DOHH2 (cell line): ENCODE results near the gene IL17REL.

Experiments
- H3F3A ChIP-seq: fragments of 200-600 bp; sonication (generic), shearing (Covaris generic); 2 replicates; pipeline ENCODE4 v1.6.0; 2016; ENCODE audit warnings: antibody characterized with exemption, mild to moderate bottlenecking; ENCODE audit not compliant: control insufficient read depth, insufficient read depth
- H3K27ac ChIP-seq: fragments of 200-600 bp; sonication (generic); 2 replicates; pipeline ENCODE4 v1.5.1; 2014; ENCODE audit warnings: low read depth, mild to moderate bottlenecking, low read length, moderate library complexity
- H3K27me3 ChIP-seq: fragments of 200-600 bp; sonication (generic); 2 replicates; pipeline ENCODE4 v1.6.1; 2014; ENCODE audit warnings: mild to moderate bottlenecking, low read length, mixed read lengths; ENCODE audit not compliant: control insufficient read depth
- H3K36me3 ChIP-seq: fragments of 200-600 bp; sonication (generic); 2 replicates; pipeline ENCODE4 v1.6.1; 2014; ENCODE audit warnings: mild to moderate bottlenecking, low read length, moderate library complexity, mixed read lengths; ENCODE audit not compliant: control insufficient read depth
- H3K4me1 ChIP-seq: fragments of 200-600 bp; sonication (generic); 2 replicates; pipeline ENCODE4 v1.6.1; 2014; ENCODE audit warnings: mild to moderate bottlenecking, low read length, mixed read lengths; ENCODE audit not compliant: control insufficient read depth
- H3K4me2 ChIP-seq: fragments of 200-600 bp; sonication (generic); 2 replicates; pipeline ENCODE4 v1.6.0; 2014; ENCODE audit warnings: mild to moderate bottlenecking, low read length, moderate library complexity
- H3K4me3 ChIP-seq: fragments of 200-600 bp; sonication (generic); 2 replicates; pipeline ENCODE4 v1.5.1; 2014; ENCODE audit warnings: mild to moderate bottlenecking, low read length, mixed read lengths
- H3K79me2 ChIP-seq: fragments of 200-600 bp; sonication (generic); 2 replicates; pipeline ENCODE4 v1.6.1; 2014; ENCODE audit warnings: mild to moderate bottlenecking, low read length, mixed read lengths; ENCODE audit not compliant: control insufficient read depth
- H3K9me2 ChIP-seq: fragments of 200-600 bp; sonication (generic); replicated peaks from 2 replicates; pipeline ENCODE4 v1.6.1; 2014; ENCODE audit warnings: mild to moderate bottlenecking, low read length, mixed read lengths; ENCODE audit not compliant: control insufficient read depth
- H3K9me3 ChIP-seq: fragments of 200-600 bp; sonication (generic); 2 replicates; pipeline ENCODE4 v1.6.1; 2014; ENCODE audit warnings: antibody characterized with exemption, low read length, mixed read lengths; ENCODE audit not compliant: control insufficient read depth, insufficient read depth
- H4K20me1 ChIP-seq: fragments of 200-600 bp; sonication (generic); 2 replicates; pipeline ENCODE4 v1.6.0; 2014; ENCODE audit warnings: low read depth, mild to moderate bottlenecking, antibody characterized with exemption, low read length, moderate library complexity; ENCODE audit not compliant: control insufficient read depth, insufficient read depth
- CTCF ChIP-seq: fragments of 200-600 bp; sonication (generic); IDR thresholded peaks from one replicate; pipeline ENCODE4 v1.5.1; 2014; ENCODE audit warnings: antibody characterized with exemption, mild to moderate bottlenecking, low read depth, low read length; ENCODE audit not compliant: poor library complexity, severe bottlenecking
- EZH2phosphoT487 ChIP-seq: fragments of 200-600 bp; sonication (generic); IDR thresholded peaks from 2 replicates; pipeline ENCODE4 v1.6.1; 2017; ENCODE audit warnings: borderline replicate concordance, mild to moderate bottlenecking, antibody characterized with exemption, low read length, moderate library complexity, mixed read lengths

Gene IL17REL

DNA sequence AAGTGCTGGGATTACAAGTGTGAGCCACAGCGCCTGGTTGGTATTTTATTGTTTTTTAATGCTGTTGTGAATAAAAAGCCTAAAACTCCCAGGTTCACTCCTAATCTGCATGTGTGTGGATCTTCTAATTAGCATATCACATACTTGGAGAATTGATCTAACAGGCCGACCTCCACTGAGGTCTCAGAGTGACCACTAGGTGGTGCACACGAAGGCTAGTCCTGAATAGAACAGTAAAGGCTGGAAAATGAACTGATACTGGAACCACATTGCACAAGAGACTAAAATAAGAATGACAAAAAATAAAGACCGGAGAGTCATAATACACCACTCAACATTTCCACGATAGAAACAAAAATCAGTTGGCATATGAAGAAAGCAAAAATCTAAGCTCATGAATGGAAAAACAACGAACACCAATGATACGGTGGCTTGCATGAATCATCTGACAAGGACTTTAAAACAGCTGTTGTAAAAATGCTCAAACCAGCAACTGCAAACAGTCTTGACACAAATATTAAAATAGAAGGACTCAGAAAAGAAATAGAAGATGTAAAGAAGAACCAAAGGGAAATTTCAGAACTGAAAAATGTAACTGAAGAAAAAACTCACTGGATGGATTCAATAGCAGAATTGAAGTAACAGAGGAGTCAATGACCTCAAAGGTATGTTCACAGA is 32.8 kb downstream of the IL17REL start:
- Histone ChIP-seq H3K9me3 (no peaks in the 10 kb centered on the region), H3K36me3 (no peaks in the 10 kb centered on the region), H4K20me1 (no peaks in the 10 kb centered on the region), H3K4me1 (peaks cover 23% of the 10 kb centered on the region), H3K27me3 (no peaks in the 10 kb centered on the region), H3K27ac (no peak overlapping the region), H3K4me2 (no peak overlapping the region), H3K9me2 (no peaks in the 10 kb centered on the region), H3K79me2 (no peaks in the 10 kb centered on the region), H3F3A (peaks cover 27% of the 10 kb centered on the region), H3K4me3 (no peak overlapping the region)
- TF ChIP-seq CTCF = peak; percentile 87
- no peak for TF ChIP-seq EZH2phosphoT487

DNA sequence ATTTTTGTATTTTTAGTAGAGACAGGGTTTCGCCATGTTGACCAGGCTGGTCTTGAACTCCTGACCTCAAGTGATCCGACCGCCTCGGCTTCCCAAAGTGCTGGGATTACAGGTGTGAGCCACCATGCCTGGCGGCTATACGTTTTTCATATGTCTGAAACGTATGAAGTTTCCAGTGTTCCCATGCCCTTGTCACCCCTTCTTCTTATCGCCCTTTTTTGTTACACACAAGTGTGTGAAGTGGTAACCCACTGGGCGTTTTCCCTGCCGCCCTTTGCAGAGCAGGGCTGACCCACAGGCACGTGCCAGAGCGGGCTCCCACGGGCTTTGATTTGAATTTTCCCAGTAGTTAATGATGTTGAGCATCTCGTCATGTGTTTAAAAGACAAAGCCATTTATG is 35.0 kb downstream of the IL17REL start:
- H3K4me1 ChIP-seq = peaks cover 32% of the 10 kb centered on the region
- TF ChIP-seq CTCF = no peak
- no peak for TF ChIP-seq EZH2phosphoT487
- H3F3A ChIP-seq = peaks cover 34% of the 10 kb centered on the region
- no peaks in the 10 kb centered on the region; the same call in 1 of the 2 replicates for H3K27me3 ChIP-seq
- no peak overlapping the region for H3K4me3 ChIP-seq
- H3K9me2 ChIP-seq = no peaks in the 10 kb centered on the region
- no peaks in the 10 kb centered on the region for H3K79me2 ChIP-seq
- H3K4me2 ChIP-seq = no peak overlapping the region
- H3K27ac ChIP-seq = no peak overlapping the region
- H4K20me1 ChIP-seq = no peaks in the 10 kb centered on the region
- H3K36me3 ChIP-seq = no peaks in the 10 kb centered on the region
- peaks cover 6% of the 10 kb centered on the region; the same call in 1 of the 2 replicates for H3K9me3 ChIP-seq

DNA sequence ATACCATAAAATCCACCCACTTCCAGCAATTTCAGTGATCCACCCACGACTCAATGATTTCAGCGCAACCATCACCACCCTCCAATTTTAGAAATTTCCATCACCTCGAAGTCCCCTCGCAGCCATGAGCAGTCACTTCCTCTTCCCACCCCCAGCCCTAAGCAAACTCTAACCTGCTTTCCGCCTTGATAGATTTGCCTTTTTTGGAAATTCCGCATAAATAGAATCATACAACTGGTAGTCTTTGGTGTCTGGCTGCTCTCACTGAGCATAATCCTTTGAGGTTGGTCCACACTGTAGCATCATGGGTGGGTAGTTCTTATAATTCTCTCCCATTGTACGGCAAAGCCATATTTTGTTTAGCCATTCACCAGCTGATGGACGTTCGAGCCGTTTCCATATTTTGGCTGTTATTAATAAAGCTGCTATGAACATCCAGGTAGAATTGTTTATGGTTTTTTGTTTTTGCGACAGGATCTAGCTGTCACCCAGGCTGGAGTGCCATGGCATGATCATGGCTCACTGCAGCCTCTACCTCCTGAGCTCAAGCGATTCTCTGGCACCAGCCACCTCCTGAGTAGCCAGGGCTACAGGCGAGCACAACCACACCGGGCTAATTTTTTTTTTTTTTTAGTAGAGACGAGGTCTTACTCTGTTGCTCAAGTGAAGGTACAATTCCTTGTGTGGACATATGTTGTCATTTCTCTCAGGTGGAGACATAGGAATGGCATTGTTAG is 36.0 kb downstream of the IL17REL start:
- Histone ChIP-seq H4K20me1 (no peaks in the 10 kb centered on the region), H3K9me3 (peaks cover 6% of the 10 kb centered on the region; the same call in 1 of the 2 replicates), H3K4me3 (no peak overlapping the region), H3K9me2 (no peaks in the 10 kb centered on the region), H3K36me3 (no peaks in the 10 kb centered on the region), H3K4me2 (peak overlapping the region; percentile 9), H3K79me2 (no peaks in the 10 kb centered on the region), H3K27ac (0 out of 2 replicates have a peak overlapping the region, but pooled peaks have one; percentile 7), H3K27me3 (no peaks in the 10 kb centered on the region; the same call in 1 of the 2 replicates), H3K4me1 (peaks cover 36% of the 10 kb centered on the region), H3F3A (peaks cover 34% of the 10 kb centered on the region)
- TF ChIP-seq CTCF (no peak), EZH2phosphoT487 (no peak)
